ENCODE measurements around the gene GP5. TPM values are rescaled to one million over a fixed set of nuclear protein-coding genes. Genes with fewer than 3 reads are reported as not detected.

The GP5 gene
- total RNA-seq, 2 donors from 2014 or later: 0.06 to 0.21 TPM

DNA sequence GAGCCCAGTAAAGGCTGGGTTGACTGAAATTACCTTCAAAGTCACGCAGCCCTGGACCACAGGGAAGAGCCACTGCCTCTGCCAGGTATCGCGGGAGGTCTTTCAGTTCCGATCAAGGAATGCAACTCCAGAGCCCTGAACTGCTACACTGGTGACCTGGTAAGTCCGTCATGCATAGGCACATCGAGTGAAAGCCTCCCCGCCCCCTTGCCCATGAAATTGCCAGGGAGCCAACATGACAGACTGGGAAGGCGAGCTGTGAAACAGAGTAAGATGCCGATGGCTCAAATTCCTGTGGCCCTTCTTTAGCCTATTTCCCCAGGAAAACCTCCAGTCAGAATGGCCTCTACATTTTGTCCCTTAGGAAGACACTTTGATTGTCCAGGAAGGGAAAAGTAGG is 2.3 kb upstream of the GP5 start:
- intact Hi-C loops (cut with DNase I): loop anchor here in 1 of 2 donors (5.0 kb wide), 1 partner anchor 64 kb away; no protein-coding TSS in a partner anchor
- ATAC-seq (no peak), DNase-seq (no peak)

GRCh38 chr3:194399874-194400411 is 877 bp upstream of the GP5 start:
- intact Hi-C loops (cut with DNase I): loop anchor here in 1 of 2 donors (5.0 kb wide), 1 partner anchor 63 kb away; no protein-coding TSS in a partner anchor
- ATAC-seq: no peak
- no peak for DNase-seq

DNA sequence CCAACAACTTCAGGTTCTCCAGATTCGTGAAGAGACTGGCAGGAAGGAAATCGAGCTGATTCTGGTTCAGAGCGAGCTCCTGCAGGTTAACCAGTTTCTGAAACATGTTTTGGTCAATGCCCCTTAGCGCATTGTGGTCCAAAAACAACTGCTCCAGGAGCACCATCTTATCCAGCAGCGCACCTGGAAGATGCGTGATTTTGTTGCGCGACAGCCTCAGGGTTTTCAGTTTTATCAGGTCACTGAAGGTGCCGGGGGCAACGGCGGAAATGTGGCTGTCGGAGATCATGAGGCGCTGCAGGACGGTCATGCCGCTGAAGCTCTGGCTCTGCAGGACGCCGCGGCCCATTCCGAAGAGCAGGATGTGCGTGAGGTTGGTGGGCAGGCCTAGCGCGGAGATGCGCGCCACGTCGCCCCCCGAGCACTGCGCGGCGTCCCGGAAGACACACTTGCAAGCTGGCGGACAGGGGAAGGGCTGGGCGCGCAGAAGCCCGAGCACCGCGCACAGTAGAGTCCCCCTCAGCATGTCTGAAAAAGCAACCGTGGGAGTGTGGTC is 1.2 kb downstream of the GP5 start:
- peak; percentile 40 for DNase-seq
- intact Hi-C loops (cut with DNase I): no loop called here
- ATAC-seq: peak; percentile 12 to 35

DNA sequence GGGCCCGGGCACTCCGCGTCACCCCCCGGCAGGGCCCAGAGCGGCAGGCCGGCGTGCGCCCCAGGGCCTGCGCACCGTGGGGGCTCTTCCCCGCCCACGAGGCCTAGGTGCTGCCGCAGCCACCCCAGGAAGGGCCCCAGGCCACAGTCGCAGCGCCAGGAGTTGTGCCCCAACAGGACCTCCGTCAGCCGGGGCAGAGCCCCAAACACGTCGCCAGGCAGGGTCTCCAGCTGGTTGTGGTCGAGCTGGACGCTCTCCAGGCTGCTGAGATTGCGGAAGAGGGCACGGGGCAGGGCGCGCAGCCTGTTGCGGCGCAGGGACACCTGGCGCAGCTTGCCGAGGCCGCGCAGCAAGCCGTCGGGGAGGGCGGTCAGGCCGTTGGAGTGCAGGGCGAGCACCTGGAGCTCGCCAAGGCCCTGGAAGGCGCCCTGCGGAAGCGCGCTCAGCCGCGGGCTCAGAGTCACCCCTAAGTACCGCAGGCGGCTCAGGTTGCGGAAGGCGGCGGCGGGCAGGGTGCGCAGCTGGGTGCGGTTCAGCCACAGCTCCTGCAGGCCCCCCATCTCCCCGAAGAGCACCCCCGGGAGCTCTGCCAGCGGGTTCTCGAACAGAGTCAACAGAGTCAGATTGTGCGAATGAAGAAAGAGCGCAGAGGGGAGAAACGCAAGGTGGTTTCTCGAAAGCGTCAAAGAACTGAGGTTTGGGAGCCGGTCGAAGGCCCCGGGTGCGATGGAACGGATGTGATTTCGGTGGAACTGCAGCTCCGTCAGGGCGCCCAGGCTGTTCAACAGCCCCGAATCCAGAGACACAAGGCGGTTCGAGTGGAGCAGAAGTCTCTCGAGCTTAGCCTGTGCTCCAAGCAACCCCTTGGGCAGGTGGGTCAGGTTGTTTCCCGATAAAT is 2.0 kb downstream of the GP5 start:
- ATAC-seq: peak; percentile 16 to 36
- intact Hi-C loops (cut with DNase I): no loop called here
- DNase-seq: no peak

DNA sequence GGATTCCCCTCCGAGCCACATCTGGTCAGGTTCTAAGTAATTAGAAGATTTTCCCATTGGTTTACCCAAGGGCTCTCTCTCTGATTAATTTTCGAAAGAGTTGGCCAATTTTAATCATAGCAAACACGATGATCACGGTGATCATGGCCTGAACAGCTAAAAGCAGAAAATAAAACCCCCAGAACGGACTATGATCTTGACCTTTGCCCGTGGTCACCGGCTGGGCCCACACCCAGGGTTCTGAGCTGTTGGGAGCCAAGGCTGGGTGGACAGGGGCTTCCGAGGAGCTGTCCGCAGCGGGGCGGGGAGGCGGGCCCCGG is 2.6 kb downstream of the GP5 start:
- ATAC-seq (peak in 1 of 2 donors; percentile 4), DNase-seq (no peak)
- intact Hi-C loops (cut with DNase I): no loop called here

GRCh38 chr3:194395778-194396538 is 3.1 kb downstream of the GP5 start:
- peak; percentile 60 to 73 for ATAC-seq
- intact Hi-C loops (cut with DNase I): no loop called here
- DNase-seq: peak; percentile 48

GRCh38 chr3:194395212-194395611 is 3.9 kb downstream of the GP5 start:
- intact Hi-C loops (cut with DNase I): no loop called here
- DNase-seq (no peak), ATAC-seq (no peak)

DNA sequence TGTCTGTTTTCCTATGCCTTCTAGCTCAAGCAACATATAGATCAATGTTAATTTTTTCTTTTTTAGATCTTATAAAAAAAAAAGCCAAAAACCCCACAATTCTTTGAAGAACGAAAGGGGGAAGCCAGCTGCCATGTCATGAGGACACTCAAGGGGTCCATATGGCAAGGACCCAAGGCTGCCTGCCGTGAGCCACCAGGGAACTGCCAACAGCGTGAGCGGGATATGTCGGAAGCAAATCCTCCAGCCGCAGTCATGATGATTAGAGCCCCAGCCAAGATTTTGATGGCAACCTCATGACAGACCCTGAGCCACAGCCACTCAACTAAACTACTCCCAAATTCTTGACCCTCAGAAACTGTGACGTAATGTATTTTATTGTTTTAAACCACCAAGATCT is 6.5 kb downstream of the GP5 start:
- DNase-seq: no peak
- intact Hi-C loops (cut with DNase I): no loop called here
- ATAC-seq: no peak

DNA sequence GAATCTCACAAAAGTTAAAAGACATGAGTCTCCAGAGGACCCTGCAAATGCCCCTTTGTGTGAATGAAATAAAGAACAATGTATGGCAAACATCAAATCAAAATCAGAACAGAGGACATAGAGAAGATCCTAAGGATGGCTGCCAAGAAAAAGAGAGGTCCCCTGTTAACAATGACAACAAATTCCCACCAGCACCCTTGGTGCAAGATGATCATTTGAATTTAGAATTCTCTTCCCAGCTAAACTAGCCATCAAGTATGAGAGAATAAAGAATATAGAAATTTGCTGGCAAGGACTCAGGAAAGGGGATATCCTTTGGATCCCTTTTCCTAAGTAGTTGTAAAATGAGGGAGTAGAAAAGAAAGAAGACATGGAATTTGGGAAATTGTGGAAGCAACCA is 8.2 kb downstream of the GP5 start:
- ATAC-seq: no peak
- intact Hi-C loops (cut with DNase I): no loop called here
- no peak for DNase-seq

DNA sequence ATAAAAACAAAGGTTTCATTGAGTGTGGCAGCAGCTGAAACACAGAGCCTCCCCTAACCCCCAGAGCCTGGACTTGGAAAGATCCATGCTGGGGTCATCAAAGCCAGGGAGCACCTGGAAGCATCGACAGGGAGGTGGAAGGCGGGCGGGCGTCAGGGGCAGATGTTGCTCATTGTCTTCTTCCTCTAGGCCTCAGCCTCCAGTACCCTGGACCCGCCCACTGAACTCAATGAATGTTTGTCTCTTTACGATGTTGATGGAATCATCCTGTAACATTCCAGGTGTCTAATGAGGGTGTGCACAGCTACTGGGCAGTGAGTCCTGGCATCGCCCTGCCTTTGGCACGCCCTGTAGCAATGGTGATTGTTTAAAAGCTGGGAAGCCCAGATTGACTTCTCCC is 9.8 kb downstream of the GP5 start:
- DNase-seq (no peak), ATAC-seq (no peak)
- intact Hi-C loops (cut with DNase I): no loop called here

GRCh38 chr3:194387926-194388418 is 11.1 kb downstream of the GP5 start:
- intact Hi-C loops (cut with DNase I): no loop called here
- ATAC-seq: no peak
- no peak for DNase-seq

DNA sequence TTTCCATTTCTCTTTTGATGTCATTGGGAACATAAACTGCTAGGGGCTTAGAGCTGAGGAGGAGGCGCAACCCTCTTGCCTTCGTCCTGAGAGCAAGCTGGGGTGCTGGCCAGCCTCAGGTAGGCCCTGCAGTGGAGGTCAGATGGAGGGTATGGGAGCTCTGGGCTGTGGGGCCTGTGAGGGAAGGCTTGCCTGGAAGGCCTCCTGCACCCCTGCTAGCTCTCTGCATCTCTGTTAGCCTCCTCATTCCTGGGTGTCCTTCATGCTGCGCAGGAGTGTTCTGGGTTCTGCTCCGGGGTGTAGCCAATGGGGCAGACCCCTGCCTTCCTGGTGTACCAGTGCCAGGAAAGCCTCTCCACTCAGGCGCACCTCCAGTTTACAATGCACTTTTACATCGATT is 11.8 kb downstream of the GP5 start:
- no peak for ATAC-seq
- DNase-seq: no peak
- intact Hi-C loops (cut with DNase I): no loop called here

- no peak for ATAC-seq
- DNase-seq: no peak
Observed at GRCh38 chr3:194386648-194387047, 12.4 kb downstream of the GP5 start.

GRCh38 chr3:194386066-194386465 is 13.0 kb downstream of the GP5 start:
- ATAC-seq: no peak
- intact Hi-C loops (cut with DNase I): no loop called here
- no peak for DNase-seq

More at GRCh38 chr3:194386648-194387047, 12.4 kb downstream of the GP5 start:
- intact Hi-C loops (cut with DNase I): no loop called here

GRCh38 chr3:194384569-194385001 is 14.5 kb downstream of the GP5 start:
- intact Hi-C loops (cut with DNase I): no loop called here
- no peak for ATAC-seq

DNA sequence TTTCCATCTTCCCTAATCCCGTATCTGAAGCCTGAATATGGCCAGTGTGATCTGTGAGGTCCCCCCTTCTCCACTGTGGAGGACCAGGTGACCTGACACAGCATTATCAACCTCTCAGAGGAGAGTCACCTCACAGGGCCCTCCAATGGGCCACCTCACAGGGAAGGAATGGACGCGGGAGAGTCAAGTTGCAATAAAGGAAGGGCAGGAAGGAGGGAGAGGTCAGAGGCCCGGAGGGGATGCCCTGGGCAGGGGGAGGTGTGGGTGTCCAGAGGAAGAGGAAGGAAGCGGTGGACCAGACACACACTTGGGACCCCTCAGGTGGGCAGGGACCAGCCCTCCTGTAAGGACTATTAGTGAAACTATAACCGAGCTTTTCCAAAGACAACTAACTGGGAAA is 14.9 kb downstream of the GP5 start:
- ATAC-seq: no peak
- no peak for DNase-seq
- intact Hi-C loops (cut with DNase I): no loop called here

More at GRCh38 chr3:194384569-194385001, 14.5 kb downstream of the GP5 start:
- no peak for DNase-seq

DNA sequence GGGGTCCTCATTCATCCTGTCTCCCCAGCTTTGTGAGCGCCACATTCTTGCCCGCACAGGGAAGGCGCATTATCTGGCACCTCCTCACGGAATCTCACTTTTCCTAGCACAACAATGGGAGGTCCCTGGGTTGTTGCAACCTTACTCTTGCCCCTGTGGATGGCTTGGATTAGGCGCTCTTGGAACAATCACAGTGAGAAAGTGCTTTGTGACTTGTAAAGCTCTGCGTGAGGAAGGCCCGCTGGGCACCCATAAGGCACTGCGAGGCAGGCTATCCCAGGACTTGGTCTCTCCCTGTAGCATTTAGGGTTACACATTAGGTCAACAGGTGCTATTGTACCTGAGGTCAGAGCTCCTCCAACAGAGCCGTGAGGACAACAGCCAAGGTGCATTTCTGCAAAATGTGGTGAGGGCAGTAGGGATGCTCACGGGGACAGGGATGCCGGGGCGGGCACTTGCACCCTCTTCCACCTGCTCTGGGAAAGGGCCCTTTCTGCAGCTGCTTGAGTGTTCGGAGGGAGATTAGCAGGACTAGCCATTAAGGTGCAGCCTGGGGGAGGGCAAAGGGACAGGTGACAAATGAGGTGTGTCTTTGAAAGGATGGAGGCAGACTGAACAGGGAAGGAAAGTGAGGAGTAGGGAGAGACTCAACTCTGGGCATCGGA is 15.7 kb downstream of the GP5 start:
- intact Hi-C loops (cut with DNase I): no loop called here
- ATAC-seq: no peak
- DNase-seq: no peak

- intact Hi-C loops (cut with DNase I): no loop called here
- DNase-seq (no peak), ATAC-seq (no peak)
Observed at GRCh38 chr3:194382892-194383223, 16.2 kb downstream of the GP5 start.

- DNase-seq (no peak), ATAC-seq (no peak)
Observed at GRCh38 chr3:194382196-194382891, 16.7 kb downstream of the GP5 start.

More at GRCh38 chr3:194382196-194382891, 16.7 kb downstream of the GP5 start:
- intact Hi-C loops (cut with DNase I): no loop called here

All from left cardiac atrium (tissue), 4 donors.